Stimulated activated CD8-positive, alpha-beta memory T cell treated with anti-CD3 and anti-CD28 coated beads, Interleukin-4, amount 100 ng/mL, for 1 hour (primary cell): Measurements from ENCODE around the gene N4BP2.
"Not testable (repeated sequence)": the region's sequence is repeated elsewhere in the genome, so short reads cannot be mapped to it uniquely, and the experiment has no call there.

ENCODE experiments used
- DNase-seq, 2 donors: peaks; one replicate each; pipeline ENCODE4 v3.0.0-alpha.2; 2020; ENCODE audit warnings: low read depth in 2 of 2, low spot score in 1 of 2

N4BP2 gene

GRCh38 chr4:40056716-40057585 is at the start of gene N4BP2:
Gene N4BP2 (plus strand): TSS chr4:40056850. CDS start chr4:40097341, 40,491 bp downstream.
- peak; percentile 25 to 46 for DNase-seq

DNA sequence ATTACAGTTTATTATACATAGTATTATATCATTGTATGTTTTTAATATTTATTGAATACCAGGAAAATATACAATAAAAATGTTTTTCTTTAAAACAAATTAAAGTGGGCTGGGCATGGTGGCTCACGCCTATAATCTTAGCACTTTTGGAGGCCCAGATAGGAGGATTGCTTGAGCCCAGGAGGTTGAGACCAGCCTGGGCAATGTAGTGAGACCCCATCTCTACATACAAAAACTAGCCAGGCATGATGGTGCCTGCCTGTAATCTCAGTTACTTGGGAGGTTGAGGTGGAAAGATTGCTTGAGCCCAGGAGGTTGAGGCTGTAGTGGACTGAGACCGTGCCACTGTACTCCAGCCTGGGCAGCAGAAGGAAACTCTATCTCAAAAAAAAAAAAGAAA is 40.6 kb upstream of the N4BP2 start:
- DNase-seq = no peak

- no peak for DNase-seq
Measured at GRCh38 chr4:40020221-40020620, 36.4 kb upstream of the N4BP2 start.

- not testable (repeated sequence) for DNase-seq
Measured at GRCh38 chr4:40021116-40021515, 35.5 kb upstream of the N4BP2 start.

- DNase-seq = not testable (repeated sequence)
Measured at GRCh38 chr4:40024049-40024448, 32.6 kb upstream of the N4BP2 start.

DNA sequence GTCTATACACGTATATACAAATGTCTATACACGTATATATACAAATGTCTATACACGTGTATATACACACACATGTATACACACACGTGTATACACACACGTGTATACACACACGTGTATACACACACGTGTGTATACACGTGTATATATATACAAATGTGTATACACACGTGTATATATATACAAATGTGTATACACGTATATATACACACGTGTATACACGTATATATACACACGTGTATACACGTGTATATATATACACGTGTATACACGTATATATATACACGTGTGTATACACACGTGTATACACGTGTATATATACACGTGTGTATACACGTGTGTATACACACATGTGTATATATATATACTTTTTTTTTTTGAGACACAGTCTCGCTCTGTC is 23.9 kb upstream of the N4BP2 start:
- DNase-seq = no peak

- no peak for DNase-seq
Measured at GRCh38 chr4:40033613-40034012, 23.0 kb upstream of the N4BP2 start.

DNA sequence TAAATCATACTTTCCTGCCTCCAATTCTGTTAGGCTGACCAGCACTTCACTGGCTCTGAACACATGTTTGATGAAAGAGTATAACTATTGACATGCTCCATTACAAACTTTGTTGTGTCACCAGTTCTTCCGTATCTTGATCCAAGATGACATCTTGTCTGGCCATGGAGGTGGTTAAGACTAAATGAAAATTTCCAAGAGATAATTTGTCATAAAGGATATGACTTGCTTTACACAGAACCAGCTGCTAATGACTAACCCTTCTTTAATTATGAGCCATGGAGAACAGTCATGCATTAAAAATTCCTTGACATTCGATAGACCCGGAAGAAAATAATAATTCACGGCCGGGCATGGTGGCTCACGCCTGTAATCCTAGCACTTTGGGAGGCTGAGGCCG is 17.7 kb upstream of the N4BP2 start:
- no peak for DNase-seq

DNA sequence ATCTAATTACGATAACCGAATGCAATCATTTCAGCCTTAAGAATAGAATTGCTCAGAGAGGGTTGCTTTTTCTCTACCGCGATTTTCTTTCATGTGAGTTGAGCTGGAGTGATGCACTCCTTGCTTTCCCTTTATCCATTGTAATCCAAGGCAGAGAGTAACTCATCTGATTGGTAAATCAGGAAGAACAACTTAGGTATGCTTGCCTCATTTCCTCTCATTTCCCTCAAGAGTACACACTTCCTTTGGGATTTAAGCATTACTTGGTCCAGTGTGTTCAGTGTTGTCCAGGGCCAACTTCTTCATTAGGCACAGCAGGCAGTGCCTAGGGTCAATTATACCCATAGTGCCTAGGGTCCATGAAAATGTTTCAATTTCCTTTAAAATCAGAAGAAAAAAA is 15.7 kb upstream of the N4BP2 start:
- DNase-seq = no peak

DNA sequence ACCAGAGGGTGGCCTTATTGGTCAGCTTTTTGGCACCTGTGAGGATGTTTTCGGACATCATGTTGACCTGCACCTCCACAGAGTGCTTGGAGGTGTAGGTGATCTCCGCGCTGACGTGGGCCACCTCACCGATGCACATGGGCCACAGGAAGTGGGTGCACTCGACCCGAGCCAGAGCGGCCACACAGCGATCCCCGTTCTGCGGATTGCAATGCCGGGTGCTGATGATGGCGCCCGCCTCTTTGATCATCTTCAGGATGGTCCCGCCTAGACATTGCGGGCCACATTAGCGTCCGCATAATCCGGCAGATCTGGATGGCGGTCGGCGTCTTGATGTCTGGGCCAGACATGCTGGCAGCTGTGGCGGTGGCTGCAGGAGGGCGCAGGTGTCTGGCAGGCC is 12.9 kb upstream of the N4BP2 start:
- DNase-seq = no peak

- DNase-seq = no peak
Measured at GRCh38 chr4:40046311-40046980, 10.2 kb upstream of the N4BP2 start.

GRCh38 chr4:40053161-40053560 is 3.5 kb upstream of the N4BP2 start:
- DNase-seq = no peak

DNA sequence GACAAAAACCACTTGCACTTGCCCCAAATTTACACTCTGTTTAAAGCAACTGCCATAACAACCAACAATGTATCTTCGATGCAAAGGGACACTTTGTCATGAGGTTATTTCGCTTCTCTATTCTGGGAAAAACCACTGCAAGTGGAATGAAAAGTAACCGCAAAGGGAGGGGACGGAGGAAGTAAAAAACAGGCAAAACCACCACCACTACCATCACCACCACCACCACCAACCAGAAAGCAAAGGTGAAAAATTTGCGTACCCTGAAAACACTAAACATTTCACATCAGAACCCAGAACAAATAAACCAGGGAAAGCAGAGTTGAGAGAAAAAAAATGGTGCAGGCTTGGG is 1.2 kb upstream of the N4BP2 start:
- peak in 1 of 2 donors; percentile 11 for DNase-seq

- peak; percentile 6 to 31 for DNase-seq
Measured at GRCh38 chr4:40055863-40056715, 561 bp upstream of the N4BP2 start.

- peak; percentile 18 to 45 for DNase-seq
Measured at GRCh38 chr4:40057586-40058091, 989 bp downstream of the N4BP2 start.

DNA sequence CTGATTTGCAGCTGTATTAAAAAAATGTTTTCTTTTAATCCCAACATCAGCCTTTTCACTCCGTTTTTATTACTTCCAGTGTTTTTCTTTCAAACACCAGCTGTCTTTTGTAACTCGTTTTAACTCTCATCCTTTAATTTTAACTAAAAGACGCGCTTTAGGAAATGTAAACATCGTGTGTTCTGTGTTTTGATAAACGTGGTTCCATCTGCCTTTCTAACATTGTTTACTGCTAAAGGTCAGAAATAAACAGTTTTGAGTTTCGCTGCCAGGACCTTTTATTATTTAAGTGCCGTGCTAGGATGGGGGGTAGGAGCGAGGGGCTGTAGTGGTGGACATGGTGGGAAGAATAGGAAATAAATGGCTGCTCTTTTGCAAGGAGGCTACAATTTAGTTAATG is 1.5 kb downstream of the N4BP2 start:
- no peak for DNase-seq

DNA sequence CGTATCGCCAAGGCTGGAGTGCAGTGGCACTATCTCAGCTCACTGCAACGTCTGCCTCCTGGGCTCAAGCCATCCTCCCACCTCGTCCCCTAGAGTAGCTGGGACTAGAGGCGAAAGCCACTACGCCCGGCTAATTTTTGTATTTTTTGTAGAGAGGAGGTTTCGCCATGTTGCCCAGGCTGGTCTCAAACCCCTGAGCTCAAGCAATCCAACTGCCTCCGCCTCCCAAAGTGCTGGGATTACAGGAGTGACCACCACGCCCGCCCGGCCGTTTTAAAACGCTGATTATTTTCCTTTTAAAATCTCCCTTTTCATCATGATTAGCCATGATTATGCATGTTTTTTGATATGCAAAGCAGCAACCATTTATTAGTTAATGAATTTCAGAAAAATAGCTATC is 2.2 kb downstream of the N4BP2 start:
- DNase-seq = no peak

DNA sequence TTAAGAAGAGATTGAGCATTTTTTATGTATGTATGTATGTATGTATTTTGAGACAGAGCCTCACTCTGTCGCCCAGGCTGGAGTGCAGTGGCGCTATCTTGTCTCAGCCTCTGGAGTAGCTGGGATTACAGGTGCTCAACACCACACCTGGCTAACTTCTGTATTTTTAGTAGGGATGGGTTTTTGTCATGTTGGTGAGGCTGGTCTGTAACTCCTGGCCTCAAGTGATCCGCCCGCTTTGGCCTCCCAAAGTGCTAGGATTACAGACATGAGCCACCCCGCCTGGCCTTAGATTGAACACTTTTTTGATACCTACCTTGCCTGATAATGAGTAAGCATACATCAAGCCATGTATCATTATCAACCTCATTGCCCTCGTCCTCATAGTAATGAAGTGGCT is 2.7 kb downstream of the N4BP2 start:
- no peak for DNase-seq

GRCh38 chr4:40065010-40065409 is 8.4 kb downstream of the N4BP2 start:
- no peak for DNase-seq

GRCh38 chr4:40066651-40067050 is 10.0 kb downstream of the N4BP2 start:
- no peak for DNase-seq

- no peak for DNase-seq
Measured at GRCh38 chr4:40070387-40070786, 13.7 kb downstream of the N4BP2 start.
